ENCODE measurements around the gene SPEG. TPM values are rescaled to one million over a fixed set of nuclear protein-coding genes. Genes with fewer than 3 reads are reported as not detected.

Gene SPEG
- total RNA-seq, 1 experiment from 2014 or later, result 30.7 TPM

- no TSS peak for BruUV-seq (replicated peaks)
- Histone ChIP-seq H3K79me2 (ENCODE audit: low read length) (peaks cover 11% of the 10 kb centered on the region), H3K4me3 (ENCODE audit: low read length) (peak within 1 kb of the TSS; percentile 99), H4K20me1 (ENCODE audit: low read length) (0 out of 2 replicates have a peak, but pooled peaks cover 9% of the 10 kb centered on the region), H3F3A (ENCODE audit: low read length, unreplicated experiment) (no peaks in the 10 kb centered on the region), H3K27me3 (ENCODE audit: low read length) (no peaks in the 10 kb centered on the region), H3K9me2 (replicated peaks; ENCODE audit: low read length) (no peaks in the 10 kb centered on the region), H3K4me1 (ENCODE audit: insufficient read depth, low read length) (peaks cover 15% of the 10 kb centered on the region), H3K27ac (ENCODE audit: low read length) (peak within 1 kb of the TSS; percentile 88), H3K36me3 (ENCODE audit: low read depth, low read length) (peaks cover 26% of the 10 kb centered on the region), H3K9me3 (ENCODE audit: low read length) (no peaks in the 10 kb centered on the region), H3K9ac (ENCODE audit: low read length) (peak within 1 kb of the TSS; percentile 99), H3K4me2 (ENCODE audit: low read length) (peak within 1 kb of the TSS; percentile 100), H2AFZ (ENCODE audit: low read length) (peak within 1 kb of the TSS; percentile 95)
- intact Hi-C loops (cut with micrococcal nuclease), result loop anchor here (1.0 to 10.0 kb wide), 4 partner anchors 25 to 223 kb away; partner anchors contain the start of genes GMPPA, NHEJ1, TUBA4A and TUBA4B
- CTCF ChIA-PET, result interaction anchor here (0.6 to 2.0 kb wide), 7 partner anchors 11 to 142 kb away, joined by 3 to 9 read pairs (median 5); partner anchors contain the start of gene DNAJB2
- DNase-seq (peak; percentile 83), ATAC-seq (peak; percentile 70)
- TF ChIP-seq CTCF (conservative IDR thresholded peaks at IDR 0.05; ENCODE audit: low read depth, low read length) (no peak), EZH2 (IDR thresholded peaks at IDR 0.05; ENCODE audit: low read length, unreplicated experiment) (no peak), EZH2phosphoT487 (IDR thresholded peaks at IDR 0.05; ENCODE audit: borderline replicate concordance, low read length) (no peak)
- POLR2A ChIA-PET (ENCODE audit: unreplicated experiment), result interaction anchor here (0.5 to 1.4 kb wide), 10 partner anchors 9 to 210 kb away, joined by 3 to 14 read pairs (median 10); partner anchors contain the start of genes DNAJB2 and GMPPA
Measured at GRCh38 chr2:219387306-219388120, 47.1 kb upstream of the SPEG start, which contains the start of gene DNPEP. Gene DNPEP (minus strand): TSS chr2:219387912. CDS start chr2:219387794, 118 bp downstream.

- no peaks in the 10 kb centered on the region for H3K9me2 ChIP-seq (replicated peaks; ENCODE audit: low read length)
- H3K9me3 ChIP-seq (ENCODE audit: low read length), result no peaks in the 10 kb centered on the region
- DNase-seq (peak; percentile 95), ATAC-seq (peak; percentile 67)
- peak overlapping the region; percentile 5; the same call in 1 of the 2 replicates for H3K27ac ChIP-seq (ENCODE audit: low read length)
- peak overlapping the region; percentile 86 for H3K4me2 ChIP-seq (ENCODE audit: low read length)
- H3K9ac ChIP-seq (ENCODE audit: low read length), result peak overlapping the region; percentile 40; the same call in 1 of the 2 replicates
- BruUV-seq (replicated peaks), result no TSS peak
- no peaks in the 10 kb centered on the region for H3F3A ChIP-seq (ENCODE audit: low read length, unreplicated experiment)
- H3K4me1 ChIP-seq (ENCODE audit: insufficient read depth, low read length), result peaks cover 15% of the 10 kb centered on the region
- H4K20me1 ChIP-seq (ENCODE audit: low read length), result 0 out of 2 replicates have a peak, but pooled peaks cover 9% of the 10 kb centered on the region
- intact Hi-C loops (cut with micrococcal nuclease), result loop anchor here (5.0 to 10.0 kb wide), 2 partner anchors 109 to 224 kb away; partner anchors contain the start of genes GMPPA and NHEJ1
- H3K79me2 ChIP-seq (ENCODE audit: low read length), result peaks cover 11% of the 10 kb centered on the region
- POLR2A ChIA-PET (ENCODE audit: unreplicated experiment), result interaction anchor here (0.5 to 1.4 kb wide), 11 partner anchors 10 to 1047 kb away, joined by 3 to 14 read pairs (median 10); partner anchors contain the start of genes DNAJB2 and GMPPA
- H2AFZ ChIP-seq (ENCODE audit: low read length), result peak overlapping the region; percentile 95
- CTCF ChIA-PET, result interaction anchor here (0.6 to 2.0 kb wide), 10 partner anchors 11 to 142 kb away, joined by 3 to 15 read pairs (median 5); partner anchors contain the start of gene DNAJB2
- H3K4me3 ChIP-seq (ENCODE audit: low read length), result peak overlapping the region; percentile 66
- no peaks in the 10 kb centered on the region for H3K27me3 ChIP-seq (ENCODE audit: low read length)
- TF ChIP-seq EZH2 (IDR thresholded peaks at IDR 0.05; ENCODE audit: low read length, unreplicated experiment), result no peak
- TF ChIP-seq CTCF (conservative IDR thresholded peaks at IDR 0.05; ENCODE audit: low read depth, low read length), result peak; percentile 64
- peaks cover 23% of the 10 kb centered on the region for H3K36me3 ChIP-seq (ENCODE audit: low read depth, low read length)
Measured at GRCh38 chr2:219388121-219388906, 46.3 kb upstream of the SPEG start.

Measured in PC-3 (cell line).